Uterus (tissue), 4 donors: ENCODE results near the gene NOL6. TPM values are rescaled to one million over a fixed set of nuclear protein-coding genes. Genes with fewer than 3 reads are reported as not detected.
"Not testable (repeated sequence)": the region's sequence is repeated elsewhere in the genome, so short reads cannot be mapped to it uniquely, and the experiment has no call there.

ENCODE experiments used
- DNase-seq, 2 donors: peaks; one replicate each; pipeline ENCODE4 v3.0.0-alpha.2; 2019 to 2020
- H3K27ac ChIP-seq, 2 donors: fragments of 200-600 bp; sonication (generic); 1 replicate in 1 of 2; 2 replicates in 1 of 2; pipeline ENCODE4 v1.5.1; 2016 to 2018
- H3K27me3 ChIP-seq, 2 donors: fragments of 200-600 bp; sonication (generic); one replicate each; pipeline ENCODE4 v1.5.1; 2018 to 2019; ENCODE audit warnings: control low read depth in 1 of 2
- H3K36me3 ChIP-seq, 2 donors: fragments of 200-600 bp; sonication (generic); one replicate each; pipeline ENCODE4 v1.5.1; 2019; ENCODE audit warnings: control low read depth in 1 of 2
- H3K4me1 ChIP-seq, 2 donors: fragments of 200-600 bp; sonication (generic); one replicate each; pipeline ENCODE4 v1.5.1; 2018 to 2019; ENCODE audit warnings: control low read depth in 1 of 2
- H3K4me3 ChIP-seq, 2 donors: fragments of 200-600 bp; sonication (generic); 1 replicate in 1 of 2; 2 replicates in 1 of 2; pipeline ENCODE4 v1.5.1; 2018 to 2019; ENCODE audit warnings: mild to moderate bottlenecking in 1 of 2
- H3K9me3 ChIP-seq, 2 donors: fragments of 200-600 bp; sonication (generic); one replicate each; pipeline ENCODE4 v1.5.1; 2019; ENCODE audit warnings: control low read depth in 1 of 2
- CTCF ChIP-seq, 4 experiments: fragments of 200-600 bp in 2 of 4; fragments of 450-650 bp in 2 of 4; sonication (generic) in 2 of 4; IDR thresholded peaks; one replicate each; pipeline ENCODE4 v1.5.1; 2016 to 2019; ENCODE audit warnings: antibody characterized with exemption in 4 of 4, mild to moderate bottlenecking in 2 of 4, moderate library complexity in 1 of 4
- POLR2A ChIP-seq, 2 donors: fragments of 450-650 bp; IDR thresholded peaks; one replicate each; pipeline ENCODE4 v1.6.1; 2016; ENCODE audit warnings: antibody characterized with exemption in 2 of 2, mild to moderate bottlenecking in 1 of 2, moderate library complexity in 1 of 2
- intact Hi-C: fragments of 100-400 bp; cut with DNase I; formaldehyde crosslinking; loops from one replicate; pipeline ENCODE4 v1.15.1; 2023; ENCODE audit warnings: low total_unique reads
- total RNA-seq, 4 donors: library from RNA; depleted of rRNA in 3 of 4; stranded (reverse); fragments of >200 nt in 3 of 4; gene quantifications; one replicate each; pipeline versions ENCODE4 v1.1.0 to v1.2.4, GENCODE V29; 2014 to 2023
- donor health status: DM: yes; HTN: yes; CAD: no.

NOL6 gene
- total RNA-seq, 4 donors from 2014 or later = 7.9 to 35.4 (median 15.8) TPM

- Histone ChIP-seq H3K4me3 (no peak overlapping the region), H3K27ac (no peak overlapping the region), H3K27me3 (no peaks in the 10 kb centered on the region), H3K36me3 (no peaks in the 10 kb centered on the region), H3K9me3 (no peaks in the 10 kb centered on the region), H3K4me1 (no peaks in the 10 kb centered on the region)
- DNase-seq = no peak
- TF ChIP-seq POLR2A (IDR thresholded peaks at IDR 0.05) (no peak), CTCF (IDR thresholded peaks at IDR 0.05) (no peak)
- intact Hi-C loops = no loop called here
Measured at GRCh38 chr9:33458444-33458843, 15.3 kb downstream of the NOL6 start.

- TF ChIP-seq POLR2A (IDR thresholded peaks at IDR 0.05) = no peak
- TF ChIP-seq CTCF (IDR thresholded peaks at IDR 0.05) = no peak
- Histone ChIP-seq H3K36me3 (no peaks in the 10 kb centered on the region), H3K27me3 (no peaks in the 10 kb centered on the region), H3K9me3 (no peaks in the 10 kb centered on the region), H3K27ac (no peak overlapping the region), H3K4me3 (no peak overlapping the region), H3K4me1 (no peaks in the 10 kb centered on the region)
- intact Hi-C loops = no loop called here
- DNase-seq = no peak
Measured at GRCh38 chr9:33455945-33456344, 17.8 kb downstream of the NOL6 start.

- intact Hi-C loops, H3K36me3 ChIP-seq, H3K27ac ChIP-seq, H3K4me1 ChIP-seq, H3K9me3 ChIP-seq, H3K4me3 ChIP-seq, DNase-seq, H3K27me3 ChIP-seq: not testable (repeated sequence)
Measured at GRCh38 chr9:33455456-33455855, 18.3 kb downstream of the NOL6 start.

GRCh38 chr9:33454661-33455026 lies 19.1 kb downstream of the NOL6 start:
- DNase-seq, H3K36me3 ChIP-seq, H3K27me3 ChIP-seq, H3K9me3 ChIP-seq, H3K4me1 ChIP-seq, H3K27ac ChIP-seq, H3K4me3 ChIP-seq, intact Hi-C loops: not testable (repeated sequence)

- intact Hi-C loops = no loop called here
- no peaks in the 10 kb centered on the region for H3K9me3 ChIP-seq
- H3K4me1 ChIP-seq = no peaks in the 10 kb centered on the region
- no peak overlapping the region for H3K4me3 ChIP-seq
- H3K27ac ChIP-seq = no peak overlapping the region
- H3K36me3 ChIP-seq = no peaks in the 10 kb centered on the region
- DNase-seq = no peak
- TF ChIP-seq CTCF (IDR thresholded peaks at IDR 0.05) (no peak), POLR2A (IDR thresholded peaks at IDR 0.05) (no peak)
- no peaks in the 10 kb centered on the region for H3K27me3 ChIP-seq
Measured at GRCh38 chr9:33453999-33454660, 19.6 kb downstream of the NOL6 start.

GRCh38 chr9:33453286-33453860 lies 20.4 kb downstream of the NOL6 start:
- no peaks in the 10 kb centered on the region for H3K9me3 ChIP-seq
- no peaks in the 10 kb centered on the region for H3K4me1 ChIP-seq
- H3K4me3 ChIP-seq = no peak overlapping the region
- intact Hi-C loops = no loop called here
- no peak for DNase-seq
- TF ChIP-seq CTCF (IDR thresholded peaks at IDR 0.05) (no peak), POLR2A (IDR thresholded peaks at IDR 0.05) (no peak)
- no peaks in the 10 kb centered on the region for H3K36me3 ChIP-seq
- H3K27ac ChIP-seq = no peak overlapping the region
- no peaks in the 10 kb centered on the region for H3K27me3 ChIP-seq
